ENCODE data around the gene BLVRB. TPM values are rescaled to one million over a fixed set of nuclear protein-coding genes. Genes with fewer than 3 reads are reported as not detected.

BLVRB gene
- total RNA-seq, 1 experiment from 2014 or later = 45.6 TPM

- ATAC-seq (no peak), DNase-seq (ENCODE audit: low read depth, low spot score) (no peak)
- intact Hi-C loops (cut with micrococcal nuclease; ENCODE audit: unreplicated experiment) = no loop called here
- no TSS peak for BruUV-seq (replicated peaks)
- Histone ChIP-seq H3K4me3 (ENCODE audit: low read depth in 2 of 2, low read length in 2 of 2) (no peak overlapping the region), H3K27ac (ENCODE audit: low read length) (no peak overlapping the region), H3K4me1 (ENCODE audit: control insufficient read depth, insufficient read depth, low read length) (no peaks in the 10 kb centered on the region), H3K9me3 (ENCODE audit: control insufficient read depth, insufficient read depth, low read depth, low read length) (no peaks in the 10 kb centered on the region), H3K36me3 (ENCODE audit: control insufficient read depth, insufficient read depth, low read length) (no peaks in the 10 kb centered on the region), H3K27me3 (ENCODE audit: control insufficient read depth, insufficient read depth, low read length) (no peaks in the 10 kb centered on the region)
- ChIA-PET CTCF (no interaction called here), POLR2A (no interaction called here)
- no peak for TF ChIP-seq POLR2AphosphoS5 (IDR thresholded peaks at IDR 0.05; ENCODE audit: low read depth, low read length)
- TF ChIP-seq CTCF (IDR thresholded peaks at IDR 0.05) = no peak
- TF ChIP-seq, protein P1, sequence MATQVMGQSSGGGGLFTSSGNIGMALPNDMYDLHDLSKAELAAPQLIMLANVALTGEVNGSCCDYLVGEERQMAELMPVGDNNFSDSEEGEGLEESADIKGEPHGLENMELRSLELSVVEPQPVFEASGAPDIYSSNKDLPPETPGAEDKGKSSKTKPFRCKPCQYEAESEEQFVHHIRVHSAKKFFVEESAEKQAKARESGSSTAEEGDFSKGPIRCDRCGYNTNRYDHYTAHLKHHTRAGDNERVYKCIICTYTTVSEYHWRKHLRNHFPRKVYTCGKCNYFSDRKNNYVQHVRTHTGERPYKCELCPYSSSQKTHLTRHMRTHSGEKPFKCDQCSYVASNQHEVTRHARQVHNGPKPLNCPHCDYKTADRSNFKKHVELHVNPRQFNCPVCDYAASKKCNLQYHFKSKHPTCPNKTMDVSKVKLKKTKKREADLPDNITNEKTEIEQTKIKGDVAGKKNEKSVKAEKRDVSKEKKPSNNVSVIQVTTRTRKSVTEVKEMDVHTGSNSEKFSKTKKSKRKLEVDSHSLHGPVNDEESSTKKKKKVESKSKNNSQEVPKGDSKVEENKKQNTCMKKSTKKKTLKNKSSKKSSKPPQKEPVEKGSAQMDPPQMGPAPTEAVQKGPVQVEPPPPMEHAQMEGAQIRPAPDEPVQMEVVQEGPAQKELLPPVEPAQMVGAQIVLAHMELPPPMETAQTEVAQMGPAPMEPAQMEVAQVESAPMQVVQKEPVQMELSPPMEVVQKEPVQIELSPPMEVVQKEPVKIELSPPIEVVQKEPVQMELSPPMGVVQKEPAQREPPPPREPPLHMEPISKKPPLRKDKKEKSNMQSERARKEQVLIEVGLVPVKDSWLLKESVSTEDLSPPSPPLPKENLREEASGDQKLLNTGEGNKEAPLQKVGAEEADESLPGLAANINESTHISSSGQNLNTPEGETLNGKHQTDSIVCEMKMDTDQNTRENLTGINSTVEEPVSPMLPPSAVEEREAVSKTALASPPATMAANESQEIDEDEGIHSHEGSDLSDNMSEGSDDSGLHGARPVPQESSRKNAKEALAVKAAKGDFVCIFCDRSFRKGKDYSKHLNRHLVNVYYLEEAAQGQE (IDR thresholded peaks at IDR 0.05; ENCODE audit: insufficient read depth in 1 of 2, low read depth in 2 of 2, low read length in 1 of 2) = no peak
- no peak for TF ChIP-seq TCF7L2 (IDR thresholded peaks at IDR 0.05; ENCODE audit: low read depth, low read length)
- TF ChIP-seq SIN3A (IDR thresholded peaks at IDR 0.05; ENCODE audit: borderline replicate concordance, insufficient read depth, low read depth, low read length) = no peak
- in situ Hi-C loops (cut with HindIII; ENCODE audit: low pct_unique_long_range_greater_than_20kb, low sequenced_read_pairs) = no loop called here
These were observed 28.8 kb upstream of the BLVRB start for GRCh38 chr19:40494191-40494838.

GRCh38 chr19:40493778-40494177 lies 28.2 kb upstream of the BLVRB start:
- TF ChIP-seq, protein P1 (IDR thresholded peaks at IDR 0.05; ENCODE audit: insufficient read depth in 1 of 2, low read depth in 2 of 2, low read length in 1 of 2) = no peak
- TF ChIP-seq SIN3A (IDR thresholded peaks at IDR 0.05; ENCODE audit: borderline replicate concordance, insufficient read depth, low read depth, low read length) = no peak
- TF ChIP-seq CTCF (IDR thresholded peaks at IDR 0.05) = no peak
- TF ChIP-seq POLR2AphosphoS5 (IDR thresholded peaks at IDR 0.05; ENCODE audit: low read depth, low read length) = no peak
- TF ChIP-seq TCF7L2 (IDR thresholded peaks at IDR 0.05; ENCODE audit: low read depth, low read length) = no peak
- Histone ChIP-seq H3K27me3 (ENCODE audit: control insufficient read depth, insufficient read depth, low read length) (no peaks in the 10 kb centered on the region), H3K27ac (ENCODE audit: low read length) (no peak overlapping the region), H3K36me3 (ENCODE audit: control insufficient read depth, insufficient read depth, low read length) (no peaks in the 10 kb centered on the region), H3K4me1 (ENCODE audit: control insufficient read depth, insufficient read depth, low read length) (no peaks in the 10 kb centered on the region), H3K4me3 (ENCODE audit: low read depth in 2 of 2, low read length in 2 of 2) (no peak overlapping the region), H3K9me3 (ENCODE audit: control insufficient read depth, insufficient read depth, low read depth, low read length) (no peaks in the 10 kb centered on the region)
- ATAC-seq (no peak), DNase-seq (ENCODE audit: low read depth, low spot score) (no peak)
- ChIA-PET POLR2A (no interaction called here), CTCF (no interaction called here)
- in situ Hi-C loops (cut with HindIII; ENCODE audit: low pct_unique_long_range_greater_than_20kb, low sequenced_read_pairs) = no loop called here
- intact Hi-C loops (cut with micrococcal nuclease; ENCODE audit: unreplicated experiment) = no loop called here
- BruUV-seq (replicated peaks) = no TSS peak
